NCI-H748 treated with DMSO at 0.1 percent for 48 hours (cell line): ENCODE data around the gene OTUD5.

Experiments used
- DNase-seq: peaks from one replicate; lab custom pipeline; 2025; lab: John Stamatoyannopoulos, UW

Gene OTUD5

DNA sequence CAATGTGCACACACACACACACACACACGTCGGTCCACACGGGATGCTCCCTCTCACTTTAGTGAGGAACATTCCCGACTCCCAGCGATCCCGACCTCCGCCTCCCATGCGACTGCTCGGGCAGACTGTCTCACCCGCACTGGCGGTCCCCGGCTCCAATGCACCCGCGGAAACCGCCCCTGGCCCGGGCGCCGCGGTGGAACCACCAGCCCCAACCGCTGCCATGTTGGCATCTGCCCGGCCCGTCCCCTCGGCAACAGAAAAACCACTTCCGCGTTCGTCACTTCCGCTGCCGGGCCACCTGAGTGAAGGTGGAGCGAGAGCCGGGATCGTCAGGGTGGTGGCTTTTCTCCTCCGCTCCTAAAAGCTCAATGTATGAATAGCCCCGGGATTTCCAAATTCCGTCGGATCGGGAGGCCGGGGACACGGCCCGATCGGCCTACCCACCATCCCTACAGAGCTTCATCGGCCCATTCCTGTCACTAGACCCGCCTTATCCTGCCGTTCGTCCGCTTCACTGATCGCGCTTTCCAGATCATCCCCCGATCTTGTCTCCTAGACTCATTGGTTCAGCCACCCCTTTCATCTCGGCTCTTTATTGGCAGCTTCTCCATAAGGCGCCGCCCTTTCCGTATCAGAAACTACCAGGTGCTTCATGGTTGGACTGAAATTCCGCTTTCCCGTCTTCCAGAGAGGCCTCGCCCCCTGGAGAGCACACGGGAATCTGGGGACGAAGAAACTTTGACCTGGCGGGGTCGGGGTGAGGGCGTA lies 45.8 kb downstream of the OTUD5 start, which contains the start of gene SLC35A2:
SLC35A2 (minus strand) TSS at position 235 of the 771 bp plus-strand sequence; CDS start at position 225, 10 bp downstream.
- DNase-seq: peak; percentile 76

DNA sequence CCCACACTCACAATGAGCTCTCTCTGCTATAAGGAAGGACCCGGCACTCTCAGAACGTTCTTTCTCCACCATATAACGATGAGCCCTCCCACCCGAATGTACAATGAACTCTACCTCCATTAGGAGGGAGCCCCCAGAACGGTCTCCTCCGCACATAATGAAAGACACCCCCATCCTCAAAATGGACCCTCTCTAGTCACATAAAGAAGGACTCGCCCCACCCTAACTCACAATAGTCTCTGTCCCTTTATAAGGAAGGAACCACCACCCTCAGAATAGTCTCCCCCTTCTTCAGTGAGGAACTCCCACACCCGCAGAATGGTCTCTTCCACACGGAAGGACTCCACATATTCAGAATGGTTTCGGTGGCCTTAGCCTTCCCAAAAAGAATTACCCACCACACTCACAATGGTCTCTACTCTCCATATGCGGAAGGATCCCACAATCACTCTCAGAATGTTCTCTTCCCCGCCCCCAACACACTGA lies 46.4 kb downstream of the OTUD5 start:
- no peak for DNase-seq

DNA sequence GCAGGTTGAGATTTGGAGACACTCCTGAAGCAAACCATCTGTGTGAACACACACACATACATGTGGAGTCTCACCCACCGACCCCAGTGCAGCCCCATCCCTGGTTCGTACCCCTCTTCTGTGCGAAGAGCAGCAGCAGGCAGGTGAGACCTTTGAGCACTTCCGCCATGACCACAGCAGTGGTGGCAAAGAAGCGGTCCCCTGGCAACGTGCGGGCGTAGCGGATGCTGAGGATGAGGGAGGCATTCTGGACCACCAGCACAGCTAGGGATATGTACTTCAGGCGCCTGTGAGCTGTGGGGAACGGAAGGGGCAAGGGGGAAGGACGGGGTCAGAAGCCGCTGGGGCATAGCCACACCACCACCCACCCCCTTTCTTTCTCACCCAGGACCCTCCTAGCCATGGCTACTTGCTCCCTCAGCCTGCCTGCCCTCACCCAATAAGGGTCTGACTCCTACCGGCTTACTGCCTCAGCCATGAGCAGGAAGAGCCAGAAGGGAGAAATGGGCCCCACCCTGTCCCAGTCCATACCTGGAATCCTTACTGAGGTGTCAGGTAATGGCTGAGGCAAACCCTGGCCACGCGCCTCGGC lies 47.6 kb downstream of the OTUD5 start:
- DNase-seq: no peak

DNA sequence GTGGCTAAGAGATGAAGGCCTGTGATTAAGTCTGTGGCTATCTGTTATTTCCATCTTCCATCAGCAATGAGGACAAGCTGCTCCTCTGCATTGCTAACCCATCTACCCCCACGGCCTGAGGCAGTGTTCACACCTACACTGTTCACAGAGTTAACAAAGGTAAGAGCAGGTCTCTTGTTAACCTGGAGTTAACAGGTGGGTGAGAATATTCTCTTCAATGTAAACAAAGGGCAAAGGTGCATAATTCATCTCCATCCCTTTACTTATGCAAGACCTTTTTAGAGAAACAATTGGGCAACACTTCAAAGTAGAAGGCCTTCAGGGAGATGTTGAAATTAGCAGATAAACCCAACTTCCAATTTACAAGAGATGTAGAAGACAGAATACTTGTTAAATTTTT lies 48.8 kb downstream of the OTUD5 start:
- no peak for DNase-seq

DNA sequence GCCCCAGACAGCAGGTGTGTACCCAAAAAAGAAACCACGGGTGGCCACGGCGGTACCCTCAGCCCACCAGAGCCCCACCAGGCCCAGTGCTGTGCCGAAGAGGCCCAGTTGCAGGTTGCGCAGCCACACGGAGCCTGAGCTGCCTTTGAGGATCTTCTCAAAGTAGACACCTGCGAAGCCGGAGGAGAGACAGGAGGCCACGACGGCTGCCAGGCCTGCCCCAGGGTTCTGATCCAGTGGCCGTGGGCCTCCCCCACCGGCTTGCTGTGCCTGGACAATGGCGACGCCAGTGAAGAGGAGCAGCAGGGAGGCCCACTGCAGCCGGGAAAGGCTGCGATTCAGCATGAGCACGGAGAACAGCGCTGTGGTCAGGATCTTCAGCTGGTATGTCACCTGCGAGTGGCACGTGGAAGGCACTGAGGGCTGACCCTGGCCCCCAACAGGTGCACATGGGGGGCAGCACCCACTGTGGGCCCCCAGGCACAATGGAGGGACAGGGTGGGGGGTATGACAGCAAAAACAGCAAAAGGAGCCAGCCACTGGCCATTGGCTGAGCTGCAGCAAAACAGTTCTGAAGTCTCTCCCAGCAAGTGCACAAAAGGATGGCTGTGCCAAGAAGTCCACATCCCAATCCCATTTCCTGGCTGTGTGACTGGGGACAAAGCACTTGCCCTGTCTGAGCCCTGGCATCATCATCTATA lies 52.2 kb downstream of the OTUD5 start:
- no peak for DNase-seq

DNA sequence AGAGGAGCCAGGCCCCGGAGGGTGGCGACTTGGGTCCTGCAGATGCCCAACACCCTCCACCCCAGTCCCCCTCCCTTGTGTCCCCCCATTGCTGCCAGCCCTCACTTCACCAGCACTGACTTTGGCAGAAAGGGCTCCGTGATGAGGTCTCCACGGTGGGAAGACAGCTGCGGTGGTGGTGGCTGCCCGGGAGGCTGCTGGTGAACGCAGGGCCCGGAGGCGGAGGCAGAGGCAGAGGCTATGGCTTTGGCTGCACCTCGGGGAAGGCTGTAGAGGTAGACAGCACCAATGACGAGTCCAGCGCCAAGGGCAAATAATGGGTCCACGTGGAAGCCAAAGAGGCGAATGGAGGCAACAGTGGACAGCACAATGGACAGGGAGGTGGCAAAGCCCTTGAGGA lies 52.8 kb downstream of the OTUD5 start:
- DNase-seq: no peak

DNA sequence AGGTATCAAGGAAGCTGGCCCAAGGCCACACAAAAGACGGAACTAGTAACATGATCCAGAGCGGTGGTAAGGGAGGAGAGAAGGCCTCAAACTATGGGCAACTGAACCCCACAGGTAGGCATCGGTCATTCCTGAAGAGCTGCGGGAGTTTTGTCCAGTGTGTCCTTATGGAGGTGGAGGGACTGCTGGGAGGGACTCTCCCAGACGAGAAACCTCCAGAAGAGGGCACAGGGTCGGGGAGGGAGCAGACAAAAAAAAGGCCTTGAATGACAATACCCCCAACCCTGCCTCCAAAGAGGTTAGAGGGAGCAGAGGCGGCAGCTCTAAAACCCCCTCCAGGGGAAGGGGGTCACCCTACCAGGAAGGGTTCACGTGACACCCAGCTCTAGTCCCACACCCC lies 53.2 kb downstream of the OTUD5 start:
- DNase-seq: no peak

DNA sequence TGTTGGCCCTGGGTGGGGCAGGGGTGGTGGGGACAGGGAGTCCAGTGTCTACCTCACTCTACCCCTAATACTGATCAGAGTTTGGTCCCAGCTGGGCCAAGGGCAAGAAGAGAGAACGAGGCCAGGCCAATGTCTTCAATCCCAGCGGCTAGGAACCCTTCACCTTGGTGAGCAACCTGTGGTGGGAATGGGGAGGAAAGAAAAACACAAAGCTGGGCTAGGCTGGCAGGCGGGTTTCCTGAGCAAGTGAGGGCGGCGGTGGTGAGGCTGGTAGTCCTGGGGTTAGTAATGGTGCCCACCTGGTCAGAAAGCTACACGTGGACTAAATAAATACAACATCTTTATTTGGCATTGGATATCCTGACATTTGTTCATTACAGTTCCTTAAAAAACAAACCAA lies 54.1 kb downstream of the OTUD5 start:
- no peak for DNase-seq

DNA sequence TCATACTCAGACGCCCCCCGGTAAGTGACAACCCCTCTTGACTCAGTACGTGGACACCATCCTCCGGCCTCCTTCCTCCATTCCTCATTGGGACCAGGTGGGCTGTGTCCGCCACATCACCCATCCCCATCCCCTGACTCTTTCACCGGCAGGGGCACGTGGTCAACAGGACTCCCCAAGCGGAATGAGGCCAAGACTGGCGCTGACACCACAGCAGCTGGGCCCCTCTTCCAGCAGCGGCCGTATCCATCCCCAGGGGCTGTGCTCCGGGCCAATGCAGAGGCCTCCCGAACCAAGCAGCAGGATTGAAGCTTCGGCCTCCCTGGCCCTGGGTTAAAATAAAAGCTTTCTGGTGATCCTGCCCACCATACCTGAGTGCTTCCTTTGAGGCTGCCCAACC lies 54.6 kb downstream of the OTUD5 start:
- DNase-seq: no peak

DNA sequence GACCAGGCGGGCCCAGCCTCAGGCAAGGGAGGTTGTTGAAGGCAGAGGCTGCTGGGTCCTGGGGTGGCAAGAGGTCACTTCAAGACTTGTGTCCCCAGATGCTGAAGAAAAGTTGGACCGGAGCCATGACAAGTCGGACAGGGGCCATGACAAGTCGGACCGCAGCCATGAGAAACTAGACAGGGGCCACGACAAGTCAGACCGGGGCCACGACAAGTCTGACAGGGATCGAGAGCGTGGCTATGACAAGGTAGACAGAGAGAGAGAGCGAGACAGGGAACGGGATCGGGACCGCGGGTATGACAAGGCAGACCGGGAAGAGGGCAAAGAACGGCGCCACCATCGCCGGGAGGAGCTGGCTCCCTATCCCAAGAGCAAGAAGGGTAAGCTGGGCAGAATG lies 55.3 kb downstream of the OTUD5 start:
- DNase-seq: no peak

DNA sequence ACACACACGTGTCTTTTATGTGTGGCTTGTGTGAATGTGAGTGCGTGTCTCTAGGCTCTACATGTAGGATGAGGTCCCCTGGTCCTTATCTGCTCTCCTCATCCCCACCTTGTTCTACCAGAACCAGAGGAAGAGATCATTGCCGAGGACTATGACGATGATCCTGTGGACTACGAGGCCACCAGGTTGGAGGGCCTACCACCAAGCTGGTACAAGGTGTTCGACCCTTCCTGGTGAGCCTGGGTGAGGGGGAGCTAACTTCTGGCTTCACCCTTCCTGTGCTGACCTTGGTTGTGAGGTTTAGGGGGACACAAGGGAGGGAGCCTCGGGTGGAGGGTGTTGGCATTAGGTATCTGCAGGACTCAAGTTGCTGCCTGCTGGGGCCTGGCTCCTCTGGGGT lies 56.3 kb downstream of the OTUD5 start:
- no peak for DNase-seq

DNA sequence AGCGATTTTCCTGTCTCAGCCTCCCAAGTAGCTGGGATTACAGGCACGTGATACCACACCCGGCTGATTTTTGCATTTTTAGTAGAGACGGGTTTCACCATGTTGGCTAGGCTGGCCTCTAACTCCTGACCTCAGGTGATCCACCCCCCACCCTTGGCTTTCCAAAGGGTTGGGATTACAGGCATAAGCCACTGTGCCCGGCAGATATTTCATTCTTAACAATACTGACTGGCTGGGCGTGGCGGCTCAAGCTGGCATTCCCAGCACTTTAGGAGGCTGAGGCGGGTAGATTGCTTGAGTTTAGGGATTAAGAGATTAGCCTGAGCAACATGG lies 58.4 kb downstream of the OTUD5 start:
- no peak for DNase-seq

DNA sequence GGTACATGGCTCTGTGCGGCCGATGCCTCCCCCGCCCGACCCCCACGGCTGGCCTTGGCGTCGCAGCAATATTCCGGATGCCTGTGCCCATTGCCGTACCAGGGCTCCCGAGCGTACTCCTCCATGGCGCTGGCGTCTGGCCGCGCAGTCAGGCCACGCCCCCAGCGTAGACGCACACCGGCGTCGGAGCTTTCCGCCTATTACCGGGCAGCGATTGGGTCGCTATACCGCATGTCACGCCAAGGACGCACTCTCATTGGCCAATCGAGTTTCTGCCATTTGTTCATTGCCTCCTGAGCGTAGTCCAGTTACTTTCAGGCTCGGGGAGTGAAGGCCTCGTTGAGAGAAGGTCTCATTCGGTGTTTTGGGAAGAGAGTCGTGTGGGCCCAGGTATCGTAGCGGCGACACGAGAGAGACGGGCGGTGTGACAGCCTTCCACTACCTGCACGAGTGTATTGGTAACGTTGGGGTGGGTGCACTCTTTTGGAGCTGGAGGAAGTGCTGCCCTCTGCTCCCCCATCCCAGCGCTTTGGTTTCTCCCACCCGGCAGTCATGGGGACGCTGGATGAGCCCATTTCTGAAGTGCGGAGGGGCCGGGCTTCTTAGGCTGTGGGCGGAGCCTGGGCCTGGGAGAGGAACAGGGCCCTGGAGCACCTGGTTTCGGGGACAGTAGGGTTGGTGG lies 59.6 kb downstream of the OTUD5 start, which contains the start of the genes PQBP1 and TIMM17B:
PQBP1 (plus strand) TSS at position 306 of the 682 bp plus-strand sequence. CDS start 580 bp downstream, outside the sequence.
TIMM17B (minus strand) TSS at position 144 of the 682 bp plus-strand sequence; CDS start at position 125, 19 bp downstream.
- DNase-seq: peak; percentile 86

DNA sequence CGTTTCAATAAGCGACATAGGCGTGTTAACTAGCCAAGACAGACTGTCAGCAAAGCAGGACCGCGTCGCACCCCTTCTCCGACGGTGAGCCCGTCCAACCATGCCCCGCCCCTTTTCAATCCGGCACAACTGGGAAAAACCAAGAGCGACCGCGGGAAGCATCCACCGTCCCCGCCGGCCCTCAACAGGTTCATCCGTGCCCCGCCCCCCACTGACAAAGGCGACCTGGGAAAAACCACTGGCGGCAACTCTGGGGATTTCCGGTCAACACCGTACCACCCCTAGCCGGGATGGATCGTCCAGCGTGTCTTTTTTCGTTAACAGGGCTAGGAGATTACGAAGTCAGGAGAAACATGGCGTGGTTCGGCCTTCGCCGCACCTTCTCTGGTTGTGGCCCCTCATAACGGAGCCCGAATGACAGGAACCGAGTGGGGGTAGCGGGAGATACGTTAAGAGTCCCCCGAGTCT lies 60.2 kb downstream of the OTUD5 start:
- peak; percentile 36 for DNase-seq

DNA sequence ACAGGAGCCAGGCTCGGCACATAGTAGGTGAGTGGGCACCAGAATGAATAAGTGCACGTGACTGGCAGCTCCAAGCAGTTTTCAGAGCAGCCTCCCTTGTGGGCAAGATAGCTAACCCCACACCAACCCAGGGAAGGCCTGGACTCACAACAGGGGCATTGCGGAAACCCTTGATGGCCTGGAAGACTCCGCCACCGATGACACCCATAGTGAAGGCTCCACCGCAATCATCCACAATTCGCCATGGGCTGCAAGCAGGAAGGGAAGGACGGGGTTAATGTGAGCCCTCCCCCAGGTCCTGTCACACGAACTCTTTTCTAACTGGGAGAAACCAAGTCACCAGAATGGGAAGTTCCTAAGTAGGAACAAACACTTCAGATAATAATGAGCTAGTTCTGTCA lies 60.8 kb downstream of the OTUD5 start:
- DNase-seq: no peak

DNA sequence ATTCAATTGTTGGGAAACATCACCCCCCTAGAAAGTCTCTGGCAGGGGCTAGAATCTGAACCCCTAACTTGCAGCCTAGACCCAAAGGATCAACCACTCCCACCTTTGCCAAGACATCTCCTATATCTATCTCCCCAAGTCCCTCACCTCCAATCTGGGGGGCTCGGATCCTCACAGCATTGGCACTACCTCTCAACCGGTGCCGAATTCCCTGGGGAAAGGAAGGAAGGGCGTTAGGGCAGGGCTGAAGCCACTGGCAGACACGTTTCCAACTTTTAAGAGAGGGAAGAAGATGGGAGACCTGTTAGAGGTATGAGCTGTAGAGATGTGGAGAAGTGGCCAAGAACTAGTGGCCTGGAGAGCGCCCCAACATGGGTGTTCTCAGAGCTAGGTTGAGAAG lies 62.5 kb downstream of the OTUD5 start:
- no peak for DNase-seq

DNA sequence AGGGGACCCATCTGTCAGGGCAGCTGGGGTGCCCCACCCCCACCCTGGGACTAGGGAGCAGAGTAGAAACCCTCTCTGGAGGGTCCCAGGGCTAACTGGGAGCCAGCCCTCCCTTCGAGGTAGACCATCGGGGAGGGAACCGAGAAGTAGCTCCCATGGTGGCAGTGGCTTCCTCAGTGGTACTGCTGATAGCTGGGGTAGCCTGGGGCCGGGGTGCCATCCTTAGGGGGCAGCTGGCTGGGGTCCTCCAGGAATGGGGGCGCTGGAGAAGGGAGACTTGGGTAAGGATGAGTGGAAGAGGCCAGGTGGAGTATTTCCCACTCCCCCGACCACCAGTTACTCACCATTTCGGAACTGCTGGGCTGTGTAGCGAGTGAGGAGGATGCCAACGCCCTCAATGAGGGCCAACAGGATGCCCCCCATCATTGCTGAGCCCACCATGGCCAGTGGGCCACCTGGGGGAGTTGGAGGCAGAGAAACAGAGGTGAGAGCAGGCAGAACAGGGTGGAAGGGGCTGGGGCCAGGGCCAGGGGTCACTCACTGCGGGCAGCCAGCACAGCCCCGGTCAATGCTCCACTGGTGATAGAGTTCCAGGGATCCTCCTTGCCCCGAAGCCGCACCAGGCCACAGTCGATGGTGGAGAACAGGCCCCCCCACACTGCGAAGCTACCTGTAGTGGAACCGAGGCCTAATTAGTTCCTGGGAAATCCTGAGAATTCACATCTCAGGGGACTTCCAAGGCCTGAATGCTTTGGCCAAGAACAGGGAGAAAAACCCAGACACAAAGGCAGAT lies 63.7 kb downstream of the OTUD5 start:
- no peak for DNase-seq

DNA sequence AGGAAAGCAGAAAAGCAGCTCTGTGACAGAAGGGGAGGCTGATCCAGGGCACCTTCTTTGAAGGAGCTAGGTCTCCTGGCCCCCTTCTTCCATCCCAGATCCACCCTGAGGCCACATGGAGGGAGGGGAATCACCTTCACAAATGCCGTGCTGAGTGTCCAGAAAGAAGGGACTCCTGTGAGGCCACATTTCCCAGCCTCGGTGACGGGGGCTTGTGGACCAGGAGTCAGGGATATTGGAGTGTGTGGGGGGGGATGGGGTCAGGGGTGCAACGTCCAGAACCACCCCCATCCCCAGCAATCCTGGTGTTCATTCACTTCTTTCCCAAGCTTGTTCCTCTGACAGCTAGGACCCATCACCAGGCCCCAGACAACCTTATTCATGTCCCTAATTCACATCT lies 64.5 kb downstream of the OTUD5 start:
- no peak for DNase-seq

DNA sequence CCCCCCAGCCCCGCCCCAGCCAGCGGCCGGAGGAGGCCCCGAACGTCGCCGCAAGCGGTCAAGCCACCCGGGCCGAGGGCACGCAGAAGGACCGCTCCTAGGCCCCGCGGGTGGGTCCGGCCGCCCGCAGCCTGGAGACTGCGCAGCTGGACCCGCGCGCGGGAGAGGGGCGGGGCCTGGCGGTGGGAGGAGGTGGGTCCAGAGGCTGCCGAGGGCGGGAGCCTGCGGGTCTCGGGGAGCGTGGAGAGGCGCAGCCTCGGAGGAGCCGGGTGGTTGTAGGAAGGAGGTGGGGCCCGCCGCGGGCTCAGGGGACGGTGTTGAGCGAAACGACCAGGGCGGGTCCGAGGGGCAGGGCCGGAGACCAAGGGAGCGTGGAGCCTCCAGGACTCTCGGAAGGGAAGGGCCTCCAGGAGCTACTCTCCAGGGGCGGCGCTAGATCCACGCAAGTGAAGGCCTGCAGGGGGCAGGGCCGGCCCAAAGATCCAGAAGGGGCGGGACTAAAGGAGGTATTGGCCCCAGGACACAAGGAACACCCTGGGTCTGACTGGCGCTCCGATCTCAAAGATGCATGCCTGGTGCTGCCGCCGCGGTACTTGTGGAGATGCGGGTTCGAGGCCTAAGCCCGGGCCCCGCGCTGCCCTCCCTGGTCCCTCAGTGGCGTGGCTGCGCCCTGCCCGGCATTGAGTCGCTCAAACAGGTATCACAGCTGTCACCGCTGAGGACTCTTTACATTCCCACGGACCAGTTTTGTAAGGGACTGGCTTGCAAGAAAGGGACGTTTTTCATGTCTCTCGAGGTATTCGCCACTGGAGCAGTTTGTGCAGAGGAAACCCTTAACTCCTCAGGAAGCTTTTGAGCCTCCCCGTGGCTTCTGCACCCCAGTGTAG lies 65.8 kb downstream of the OTUD5 start:
- DNase-seq: peak; percentile 77

DNA sequence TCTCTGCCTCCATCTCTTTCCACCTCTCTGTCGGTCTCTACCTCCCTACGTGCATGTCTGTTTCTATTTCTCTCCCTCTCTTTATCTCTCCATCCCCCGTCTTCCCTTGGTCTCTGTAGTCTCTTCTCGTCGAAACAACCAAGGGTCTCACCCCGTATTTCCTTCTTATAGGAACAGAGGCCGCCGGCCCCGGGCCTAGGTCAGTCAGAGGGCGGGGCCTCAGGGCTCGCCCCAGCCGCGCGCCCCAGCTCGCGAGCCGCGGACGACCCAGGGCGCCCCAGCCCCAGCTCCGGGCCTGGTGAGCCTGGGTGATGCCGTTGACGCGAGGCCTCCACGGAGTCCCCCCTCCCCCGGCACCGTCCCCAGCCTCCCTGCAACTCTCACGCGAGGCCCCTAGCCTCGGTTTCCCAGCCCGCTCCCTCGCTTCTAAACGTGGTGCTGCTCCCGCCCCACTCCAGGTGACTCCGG lies 66.4 kb downstream of the OTUD5 start:
- DNase-seq: no peak
